HG03064 (cell line): Measurements from ENCODE around the gene BRF1.
"Not testable (repeated sequence)": the region's sequence is repeated elsewhere in the genome, so short reads cannot be mapped to it uniquely, and the experiment has no call there.

ENCODE experiments used
- ATAC-seq: cut with Tn5 transposase; IDR thresholded peaks from one replicate; pipeline ENCODE4 v1.9.1; 2021; ENCODE audit warnings: low read depth; ENCODE audit not compliant: unreplicated experiment

Gene BRF1, protein sequence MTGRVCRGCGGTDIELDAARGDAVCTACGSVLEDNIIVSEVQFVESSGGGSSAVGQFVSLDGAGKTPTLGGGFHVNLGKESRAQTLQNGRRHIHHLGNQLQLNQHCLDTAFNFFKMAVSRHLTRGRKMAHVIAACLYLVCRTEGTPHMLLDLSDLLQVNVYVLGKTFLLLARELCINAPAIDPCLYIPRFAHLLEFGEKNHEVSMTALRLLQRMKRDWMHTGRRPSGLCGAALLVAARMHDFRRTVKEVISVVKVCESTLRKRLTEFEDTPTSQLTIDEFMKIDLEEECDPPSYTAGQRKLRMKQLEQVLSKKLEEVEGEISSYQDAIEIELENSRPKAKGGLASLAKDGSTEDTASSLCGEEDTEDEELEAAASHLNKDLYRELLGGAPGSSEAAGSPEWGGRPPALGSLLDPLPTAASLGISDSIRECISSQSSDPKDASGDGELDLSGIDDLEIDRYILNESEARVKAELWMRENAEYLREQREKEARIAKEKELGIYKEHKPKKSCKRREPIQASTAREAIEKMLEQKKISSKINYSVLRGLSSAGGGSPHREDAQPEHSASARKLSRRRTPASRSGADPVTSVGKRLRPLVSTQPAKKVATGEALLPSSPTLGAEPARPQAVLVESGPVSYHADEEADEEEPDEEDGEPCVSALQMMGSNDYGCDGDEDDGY

DNA sequence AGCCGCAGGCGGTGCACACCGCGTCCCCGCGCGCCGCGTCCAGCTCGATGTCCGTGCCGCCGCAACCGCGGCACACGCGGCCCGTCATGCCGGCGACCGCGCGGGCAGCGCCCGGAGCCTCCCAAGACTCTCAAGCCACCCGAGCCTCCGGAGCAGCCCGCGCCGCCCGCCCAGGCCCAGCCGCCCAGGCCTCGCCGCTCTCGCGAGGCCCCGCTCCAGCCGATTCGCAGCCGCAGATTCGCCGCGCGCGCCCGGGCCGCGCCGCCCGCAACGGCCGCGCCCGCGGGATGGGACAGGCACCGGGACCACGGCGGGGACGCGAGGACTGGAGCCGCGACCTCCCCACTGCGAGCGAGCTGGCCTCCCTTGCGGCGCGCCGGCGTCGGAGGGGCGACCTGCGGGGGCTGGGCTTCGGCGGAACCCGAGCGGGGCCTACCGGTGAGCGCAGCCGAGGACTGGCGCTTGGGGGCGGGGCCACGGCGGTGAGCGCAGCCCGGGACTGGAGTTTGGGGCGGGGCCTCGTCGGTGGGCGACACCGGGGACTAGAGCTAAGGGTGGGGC is at the start of gene BRF1:
BRF1 (minus strand) TSS at position 460 of the 561 bp plus-strand sequence; CDS start at position 88, 372 bp downstream.
- peak; percentile 81 for ATAC-seq

DNA sequence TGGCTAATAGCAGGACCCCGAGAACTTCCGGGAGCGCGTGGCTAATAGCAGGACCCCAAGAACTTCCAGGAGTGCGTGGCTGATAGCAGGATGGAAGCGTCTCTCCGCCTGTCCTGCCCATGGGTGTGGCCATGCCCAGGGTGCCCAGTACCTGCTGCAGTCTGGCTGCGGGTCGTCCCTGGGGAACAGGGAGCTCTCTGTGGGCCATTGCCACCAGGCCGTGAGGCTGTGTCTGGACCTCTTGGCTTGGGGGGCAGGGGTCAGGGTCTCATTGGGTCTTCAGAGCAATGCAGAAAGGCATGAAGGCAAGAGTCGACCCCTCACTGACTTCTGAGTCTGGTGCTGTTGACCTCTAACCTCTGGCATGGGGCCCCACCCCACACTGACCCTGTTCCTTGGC is 49.2 kb upstream of the BRF1 start:
- no peak for ATAC-seq

DNA sequence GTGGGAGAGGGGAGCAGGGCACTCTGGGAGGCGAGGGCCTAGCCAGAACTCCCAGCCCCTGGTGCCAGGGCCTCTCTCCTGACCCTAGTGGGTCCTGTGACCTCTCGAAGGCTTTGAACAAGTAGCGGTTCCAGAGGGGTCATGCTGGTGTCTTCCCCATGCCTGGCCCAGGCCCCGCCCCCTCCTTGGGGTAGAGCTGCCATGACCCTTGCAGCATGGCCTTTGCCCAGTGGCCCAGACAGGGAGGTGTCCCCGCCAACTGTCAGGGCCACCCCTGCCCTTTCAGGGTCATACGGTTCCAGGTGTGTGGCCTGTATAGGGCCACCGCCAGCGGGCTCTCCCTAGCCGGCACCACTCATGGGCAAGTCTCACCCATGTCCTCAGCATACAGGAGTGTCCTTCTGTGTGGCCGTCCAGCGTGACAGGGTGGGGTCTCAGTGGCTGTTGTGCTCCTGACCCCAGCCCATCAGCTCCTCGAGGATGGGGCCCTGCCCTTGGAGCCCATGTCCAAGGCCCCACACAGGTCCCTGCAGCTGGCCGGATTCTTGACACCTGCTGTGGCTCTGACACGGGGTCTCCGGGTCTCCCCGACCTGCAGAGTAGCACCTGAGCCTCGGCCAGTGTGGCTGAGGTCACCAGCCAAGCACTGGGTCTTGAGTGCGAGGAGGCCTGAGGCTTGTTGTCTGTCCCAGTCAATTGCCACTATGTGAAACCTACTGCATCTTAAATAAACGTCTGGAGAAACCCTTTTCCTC is 48.3 kb upstream of the BRF1 start:
- no peak for ATAC-seq

DNA sequence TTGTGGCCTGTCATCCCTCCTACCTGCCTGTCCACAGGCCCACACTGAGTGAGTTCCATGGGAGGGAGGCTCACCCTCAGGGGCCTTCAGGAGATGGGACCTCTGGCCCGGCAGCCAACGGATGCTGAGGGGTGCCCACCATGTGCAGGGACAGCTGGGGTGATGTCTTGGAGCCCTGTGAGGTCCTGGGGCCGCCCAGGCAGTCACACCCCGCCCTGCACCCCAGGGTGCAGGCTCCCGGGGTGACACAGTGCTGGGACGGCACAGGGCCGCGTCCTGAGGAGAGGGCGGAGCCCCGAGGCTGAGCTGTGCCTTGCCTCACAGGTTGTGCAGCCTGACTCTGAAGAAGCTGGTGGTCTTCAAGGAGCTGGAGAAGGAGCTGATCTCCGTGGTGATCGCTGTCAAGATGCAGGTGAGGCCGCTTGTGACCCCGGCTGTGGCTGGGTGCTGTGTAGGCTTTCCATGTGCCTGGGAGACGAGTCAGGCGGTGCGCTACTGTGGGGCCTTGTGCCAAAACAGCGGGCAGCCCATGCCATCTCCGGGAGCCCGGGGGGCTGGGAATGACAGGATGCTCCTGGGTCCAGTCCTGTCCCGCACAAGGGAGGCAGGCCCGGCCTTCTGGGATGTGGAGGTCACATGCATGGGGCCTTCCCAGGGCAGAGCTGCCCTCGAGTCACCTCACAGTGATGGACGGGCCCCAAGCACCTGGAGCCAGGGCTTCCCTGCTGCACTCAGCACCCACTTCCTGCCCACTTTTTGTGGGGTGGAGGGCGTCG is 47.6 kb upstream of the BRF1 start:
- ATAC-seq = no peak

DNA sequence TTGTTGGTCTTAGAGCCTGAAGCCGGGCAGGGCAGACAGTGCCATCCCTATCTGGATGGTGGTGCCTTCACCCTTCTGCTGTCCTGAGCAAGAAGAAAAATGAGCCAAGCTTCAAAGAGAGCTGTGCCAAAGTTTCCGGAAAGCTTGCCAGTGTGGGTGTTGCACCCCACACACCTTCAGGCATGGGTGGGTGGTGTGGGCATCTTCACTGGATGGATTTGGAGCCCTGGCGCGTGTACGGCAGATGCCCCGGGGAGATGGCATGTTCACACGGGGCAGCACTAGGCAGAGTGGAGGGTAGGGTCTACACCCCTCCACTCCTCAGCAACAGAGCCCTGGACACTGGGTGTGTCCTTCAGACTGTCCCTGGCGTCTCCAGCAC is 46.8 kb upstream of the BRF1 start:
- no peak for ATAC-seq

DNA sequence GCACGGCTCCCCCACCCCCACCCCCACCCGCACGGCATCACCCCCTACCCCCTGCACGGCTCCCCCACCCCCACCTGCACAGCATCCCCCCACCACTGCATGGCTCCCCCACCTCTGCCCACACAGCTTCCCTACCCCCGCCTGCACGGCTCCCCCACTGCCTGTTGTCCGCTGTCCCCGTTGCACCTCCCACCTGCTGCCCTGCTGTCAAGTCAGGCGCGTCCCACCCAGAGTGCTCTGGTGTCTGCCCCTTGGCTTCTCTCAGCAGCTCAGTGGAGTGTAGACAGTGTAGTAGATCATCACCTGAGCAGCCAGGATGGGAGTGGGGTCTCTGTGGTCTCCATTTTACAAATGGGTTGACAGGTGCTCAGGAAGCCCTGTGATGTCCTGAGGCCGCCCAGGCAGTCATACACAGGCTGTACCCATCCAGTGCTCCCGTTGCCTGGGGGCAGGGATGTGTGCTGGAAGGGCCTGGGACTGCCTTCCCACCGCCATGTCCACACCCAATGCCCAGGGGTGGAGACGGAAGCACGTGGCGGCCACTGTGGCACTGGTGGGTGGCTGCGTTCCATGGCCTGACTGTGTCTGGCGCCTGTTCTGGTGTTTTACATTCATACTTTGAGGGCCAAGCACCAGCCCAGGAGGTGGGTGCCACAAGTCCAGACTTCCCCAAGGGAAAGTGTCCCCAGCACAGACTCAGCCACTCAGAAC is 46.2 kb upstream of the BRF1 start:
- ATAC-seq = no peak

DNA sequence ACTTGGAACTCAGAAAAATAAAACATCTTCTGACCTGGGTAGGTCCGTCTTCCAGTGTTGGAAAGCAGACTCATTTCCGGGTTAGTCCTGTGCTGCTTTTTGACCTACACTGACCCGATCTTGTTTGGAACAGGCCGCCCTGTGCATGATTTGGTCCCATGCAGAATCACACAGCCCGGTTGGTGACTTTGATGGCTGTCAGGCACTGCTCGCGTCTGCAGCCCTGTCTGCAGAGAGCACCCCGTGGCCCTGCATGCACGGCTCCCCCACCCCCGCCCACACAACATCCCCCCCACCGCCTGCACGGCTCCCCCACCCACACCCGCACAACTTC is 45.4 kb upstream of the BRF1 start:
- no peak for ATAC-seq

DNA sequence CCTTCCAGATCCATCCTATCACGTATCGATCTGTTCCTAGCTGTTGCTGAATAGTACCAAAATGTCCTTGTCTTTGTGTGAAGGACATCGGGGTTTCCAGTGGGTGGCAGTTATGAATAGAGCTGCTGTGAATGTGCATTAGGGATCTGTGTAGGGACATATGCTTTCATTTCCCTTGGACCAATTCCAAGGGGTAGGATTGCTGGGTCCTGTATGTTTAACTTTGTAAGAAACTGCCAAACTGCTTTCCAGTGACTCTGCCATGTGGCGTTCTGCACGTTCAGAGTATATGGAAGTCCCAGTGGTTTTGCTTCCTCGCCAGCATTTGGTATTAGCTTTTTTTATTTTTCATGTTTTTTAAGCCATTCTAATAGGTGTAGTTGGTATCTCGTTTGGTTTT is 42.4 kb upstream of the BRF1 start:
- ATAC-seq = no peak

DNA sequence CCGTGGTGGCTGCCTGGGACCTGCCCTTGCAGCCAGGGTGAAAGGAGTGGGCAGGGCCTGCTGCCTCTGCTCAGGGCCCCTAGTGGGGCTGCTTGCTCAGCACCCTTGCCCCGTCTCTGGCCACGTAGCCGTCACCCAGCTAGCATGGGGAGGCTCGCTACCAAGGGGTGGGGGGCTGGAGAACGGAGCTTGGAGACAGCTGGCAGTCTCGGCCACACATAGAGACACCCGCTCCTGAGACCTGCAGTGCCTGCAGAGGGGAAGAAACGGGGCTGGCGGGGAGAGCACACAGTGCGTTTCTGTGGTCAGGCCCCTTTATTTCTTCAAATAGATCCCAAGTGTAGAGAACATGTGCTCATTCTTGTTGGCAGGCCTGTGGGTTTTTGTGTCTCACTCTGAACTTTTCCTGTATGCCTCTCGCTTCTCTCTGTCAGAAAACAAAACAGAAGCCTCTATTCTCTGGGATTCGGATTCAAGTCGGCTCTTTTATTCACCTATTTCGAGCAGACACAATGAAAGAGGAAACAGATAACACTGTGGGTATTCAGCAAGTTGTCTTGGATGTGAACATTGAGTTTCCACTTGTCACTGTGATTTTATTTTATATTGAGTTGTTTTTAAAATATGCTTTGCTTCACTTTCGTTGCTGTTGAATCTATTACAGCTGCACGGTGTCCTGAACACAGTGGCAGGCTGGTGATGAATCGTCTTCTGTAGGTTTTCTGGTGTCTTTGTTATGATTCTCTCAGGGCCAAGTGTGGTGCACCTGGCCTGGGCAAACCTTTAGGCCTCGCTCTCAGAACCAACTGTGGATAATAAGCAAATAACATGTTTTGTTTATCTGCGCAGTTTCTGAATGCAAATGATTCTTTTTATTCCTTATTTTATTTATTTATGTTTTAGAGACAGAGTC is 40.3 kb upstream of the BRF1 start:
- no peak for ATAC-seq

DNA sequence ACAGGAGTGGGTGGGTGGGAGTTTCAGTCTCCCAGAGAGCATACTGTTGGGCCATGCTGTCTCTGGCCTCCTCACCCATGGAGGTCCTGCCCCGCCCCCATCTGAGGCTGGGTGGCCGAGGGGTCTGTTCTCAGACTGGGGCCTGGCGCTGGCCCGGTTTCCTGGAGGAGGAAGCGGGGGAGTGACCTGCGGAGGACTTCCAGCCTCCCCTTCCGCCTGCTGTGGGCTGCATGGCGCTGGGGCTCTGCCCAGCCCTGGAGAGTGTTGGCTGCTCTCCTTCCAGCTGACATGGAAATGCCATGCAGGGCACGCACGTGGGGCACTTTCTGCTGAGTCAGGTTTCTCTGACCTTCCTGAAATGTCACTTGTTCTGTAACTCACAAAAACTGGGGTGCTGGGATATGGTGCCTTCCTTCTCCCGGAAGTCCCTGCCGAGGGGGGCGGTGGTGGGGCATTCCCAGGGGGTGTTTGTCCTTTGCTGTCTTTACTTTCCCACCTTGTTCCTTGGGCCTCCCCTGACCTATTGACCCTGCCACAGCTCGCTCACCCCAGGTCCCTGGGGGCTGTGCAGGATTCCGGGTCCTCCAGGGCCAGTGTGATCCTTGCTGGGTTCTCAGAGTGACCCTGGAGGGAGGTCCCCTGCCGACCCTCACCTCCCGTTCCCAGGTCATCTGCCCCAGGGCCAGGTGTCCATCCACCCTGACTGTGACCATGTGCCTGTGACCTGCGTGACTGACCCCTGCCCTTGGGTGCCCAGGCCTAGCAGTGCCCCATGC is 37.4 kb upstream of the BRF1 start:
- no peak for ATAC-seq

DNA sequence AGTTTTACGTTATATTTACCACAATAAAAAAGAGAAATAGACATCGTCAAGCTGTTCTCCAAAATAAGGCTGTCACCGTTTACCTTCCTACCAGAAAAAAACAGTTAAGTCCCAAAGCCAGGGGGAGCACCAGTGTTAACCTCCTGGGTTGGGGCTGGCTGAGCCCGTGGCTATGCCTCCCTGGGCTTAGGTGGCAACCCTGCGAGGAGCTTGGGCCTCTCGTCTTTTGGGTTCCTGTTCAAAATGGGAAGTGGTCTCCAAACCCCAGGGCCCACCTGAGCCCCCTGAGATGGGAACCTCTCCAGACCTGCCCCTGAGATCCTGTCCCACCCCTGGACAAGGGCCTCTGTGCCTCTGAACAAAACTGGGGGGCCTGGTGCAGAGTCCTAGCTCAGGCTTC is 36.6 kb upstream of the BRF1 start:
- ATAC-seq = no peak

DNA sequence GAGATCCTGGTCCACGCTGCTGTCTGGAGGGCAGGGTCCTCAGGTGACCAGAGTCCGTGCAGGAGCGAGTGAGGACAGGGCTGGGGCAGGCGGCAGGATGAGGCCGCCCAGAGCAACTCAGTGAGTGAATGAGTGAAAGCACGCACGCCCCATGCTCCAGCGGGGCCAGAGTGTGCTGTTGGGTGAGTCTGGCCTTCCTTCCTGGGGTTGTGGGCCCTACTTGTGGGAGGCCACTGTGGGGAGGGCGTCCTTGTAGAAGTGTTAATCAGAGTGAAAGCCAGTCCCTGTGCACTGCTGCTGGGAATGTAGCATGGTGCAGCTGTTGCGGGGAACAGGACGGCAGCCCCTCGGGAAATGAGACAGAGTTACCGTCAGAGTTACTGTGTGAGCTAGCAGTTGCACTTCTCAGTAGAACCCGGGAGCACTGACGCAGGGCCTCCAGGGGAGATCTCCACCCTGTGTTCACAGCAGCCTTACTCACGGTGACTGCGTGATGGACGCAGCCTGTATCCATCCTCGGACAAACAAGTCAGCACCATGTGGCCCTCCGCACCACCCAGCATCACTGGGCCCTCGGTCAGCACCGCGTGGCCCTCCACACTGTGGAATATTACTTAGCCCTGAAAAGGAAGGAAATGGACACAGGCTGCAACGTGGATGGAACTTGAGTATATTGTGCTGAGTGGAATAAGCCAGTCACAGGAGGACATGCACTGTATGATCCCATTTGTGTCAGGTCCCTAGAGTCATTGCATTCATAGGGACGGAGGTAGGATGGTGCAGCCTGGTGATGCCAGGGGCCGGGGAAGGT is 35.9 kb upstream of the BRF1 start:
- ATAC-seq = no peak

DNA sequence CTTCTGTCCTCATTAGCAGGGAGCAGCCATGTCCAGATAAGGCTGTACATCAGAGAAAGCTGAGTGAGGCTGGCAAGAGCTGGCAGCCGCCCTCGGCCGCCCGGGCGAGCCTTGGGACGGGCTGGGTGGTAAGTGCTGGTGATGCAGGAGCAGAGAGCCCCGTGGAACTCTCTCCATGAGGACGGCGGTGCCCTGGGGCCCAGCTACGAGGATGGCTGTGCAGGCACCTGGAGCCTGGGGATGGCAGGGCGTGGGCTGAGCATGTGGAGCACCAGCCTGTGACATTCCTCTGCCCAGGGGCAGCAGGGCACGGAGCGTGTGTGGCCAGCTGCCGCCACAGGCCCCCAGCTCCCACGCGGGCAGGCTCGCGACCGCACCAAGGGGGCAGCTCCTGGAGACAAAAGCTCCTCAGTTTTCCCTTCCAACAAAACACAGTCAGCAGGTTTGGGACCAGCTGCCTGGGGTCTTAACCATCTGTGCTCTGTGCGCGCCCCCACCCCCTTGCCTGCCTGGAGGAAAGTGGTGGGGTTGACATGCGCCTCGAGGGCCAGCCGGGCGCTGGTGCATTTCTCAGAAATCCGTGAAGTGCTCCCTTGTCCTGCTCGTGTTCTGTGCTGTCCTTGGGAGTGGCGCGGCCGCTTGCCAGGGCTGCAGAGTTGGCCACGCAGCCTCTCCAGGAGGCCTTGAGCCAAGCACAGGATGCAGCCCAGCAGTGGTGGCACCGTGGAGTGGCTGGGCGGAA is 35.1 kb upstream of the BRF1 start:
- ATAC-seq = no peak

DNA sequence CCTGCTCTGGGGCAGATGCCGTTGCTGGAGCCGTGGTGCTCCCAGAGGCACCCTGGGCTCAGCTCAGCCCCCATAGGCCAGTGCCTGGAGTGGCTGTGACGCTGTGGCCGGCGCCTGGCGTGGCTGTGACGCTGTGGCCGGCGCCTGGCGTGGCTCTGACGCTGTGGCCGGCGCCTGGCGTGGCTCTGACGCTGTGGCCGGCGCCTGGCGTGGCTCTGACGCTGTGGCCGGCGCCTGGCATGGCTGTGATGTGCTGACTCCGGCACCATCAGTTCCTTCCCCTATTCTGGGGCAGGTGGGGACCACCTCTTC is 34.4 kb upstream of the BRF1 start:
- not testable (repeated sequence) for ATAC-seq

DNA sequence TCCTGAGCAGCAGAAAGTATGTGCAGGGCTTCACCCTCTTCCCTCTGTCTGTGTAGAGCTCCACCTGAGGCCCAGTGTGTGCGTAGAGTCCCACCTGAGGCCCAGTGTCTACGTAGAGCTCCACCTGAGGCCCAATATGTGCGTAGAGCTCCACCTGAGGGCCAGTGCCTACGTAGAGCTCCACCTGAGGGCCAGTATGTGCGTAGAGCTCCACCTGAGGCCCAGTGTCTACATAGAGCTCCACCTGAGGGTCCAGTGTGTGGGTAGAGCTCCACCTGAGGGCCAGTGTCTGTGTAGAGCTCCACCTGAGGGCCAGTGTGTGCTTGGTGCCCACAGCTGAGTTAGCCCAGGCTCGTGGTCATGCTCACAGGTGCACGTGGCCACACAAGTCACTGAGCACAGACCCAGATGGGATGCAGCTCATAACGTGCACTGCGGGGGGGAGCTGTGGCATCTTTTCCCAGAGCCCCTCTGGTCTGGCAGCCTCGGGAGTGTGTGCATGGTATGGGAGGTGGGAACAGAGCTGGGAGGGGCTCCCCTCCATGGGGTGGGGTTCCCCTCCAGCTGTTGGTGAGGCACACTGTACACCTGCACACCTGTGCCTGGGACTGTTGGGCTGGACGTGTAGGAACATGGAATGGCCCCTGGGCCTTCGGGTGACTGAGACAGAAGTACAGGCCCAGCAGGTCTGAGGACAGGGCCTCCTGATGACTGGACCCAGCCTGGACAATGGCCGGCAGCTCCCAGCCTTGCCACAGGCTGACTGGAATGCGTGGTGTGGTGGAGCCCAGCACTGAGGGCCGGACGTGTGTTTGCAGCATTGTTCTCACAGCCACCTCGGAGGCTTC is 33.8 kb upstream of the BRF1 start:
- no peak for ATAC-seq
